HepG2 (cell line): ENCODE measurements around the gene FUZ. TPM values are rescaled to one million over a fixed set of nuclear protein-coding genes. Genes with fewer than 3 reads are reported as not detected.
A peak's percentile ranks its signal among the peaks of the same experiment; 100 is the strongest.

ENCODE experiments used
- ELF4 ChIP-seq: sonication (generic); formaldehyde crosslinking; IDR thresholded peaks from 2 replicates; pipeline ENCODE4 v1.5.0; 2020; ENCODE audit warnings: missing genetic modification reagents, mild to moderate bottlenecking, moderate library complexity, borderline replicate concordance
- HBP1 ChIP-seq: IDR thresholded peaks from 2 replicates; pipeline ENCODE4 v1.6.1; 2016; ENCODE audit warnings: low read depth, control low read depth
- KDM2A ChIP-seq: sonication (generic); formaldehyde crosslinking; IDR thresholded peaks from 2 replicates; pipeline ENCODE4 v1.4.0; 2020; ENCODE audit warnings: low read depth, missing genetic modification reagents, borderline replicate concordance
- KDM5A ChIP-seq: fragments of 200-600 bp; sonication (generic); IDR thresholded peaks from 2 replicates; pipeline ENCODE4 v1.7.0; 2018; ENCODE audit warnings: antibody characterized with exemption, mild to moderate bottlenecking, low read length, borderline replicate concordance
- KDM6A ChIP-seq: IDR thresholded peaks from 2 replicates; pipeline ENCODE4 v1.6.1; 2016; ENCODE audit warnings: low read depth
- MYNN ChIP-seq: sonication (generic); formaldehyde crosslinking; IDR thresholded peaks from 2 replicates; pipeline ENCODE4 v1.4.0; 2020; ENCODE audit warnings: mild to moderate bottlenecking, low read depth, missing genetic modification reagents
- NBN ChIP-seq: fragments of 450-650 bp; conservative IDR thresholded peaks from 2 replicates; pipeline ENCODE4 v1.6.1; 2017
- REL ChIP-seq: sonication (generic); formaldehyde crosslinking; conservative IDR thresholded peaks from 2 replicates; pipeline ENCODE4 v1.8.0; 2022; ENCODE audit warnings: mild to moderate bottlenecking, missing genetic modification reagents, moderate library complexity
- SALL1 ChIP-seq: sonication (generic); formaldehyde crosslinking; IDR thresholded peaks from 2 replicates; pipeline ENCODE4 v1.8.0; 2022; ENCODE audit warnings: mild to moderate bottlenecking, missing genetic modification reagents
- SRY ChIP-seq: sonication (generic); formaldehyde crosslinking; IDR thresholded peaks from 2 replicates; pipeline ENCODE4 v1.8.0; 2022; ENCODE audit warnings: mild to moderate bottlenecking, missing genetic modification reagents
- TBL1XR1 ChIP-seq: fragments of 150-350 bp; IDR thresholded peaks from 2 replicates; pipeline ENCODE4 v1.6.1; 2014; ENCODE audit warnings: borderline replicate concordance, low read length; ENCODE audit not compliant: partially characterized antibody
- ZBTB37 ChIP-seq: sonication (generic); formaldehyde crosslinking; IDR thresholded peaks from 2 replicates; pipeline ENCODE4 v1.4.0; 2020; ENCODE audit warnings: mild to moderate bottlenecking, missing genetic modification reagents
- ZFX ChIP-seq: sonication (generic); formaldehyde crosslinking; IDR thresholded peaks from 2 replicates; pipeline ENCODE4 v1.4.0; 2020; ENCODE audit warnings: mild to moderate bottlenecking, low read depth, missing genetic modification reagents, moderate library complexity
- ZGPAT ChIP-seq: IDR thresholded peaks from 2 replicates; pipeline ENCODE4 v1.6.1; 2016; ENCODE audit warnings: mild to moderate bottlenecking
- ZNF274 ChIP-seq: sonication (generic); formaldehyde crosslinking; IDR thresholded peaks from 2 replicates; pipeline ENCODE4 v1.5.1; 2020; ENCODE audit warnings: mild to moderate bottlenecking, missing genetic modification reagents
- ZNF563 ChIP-seq: sonication (generic); formaldehyde crosslinking; IDR thresholded peaks from 2 replicates; pipeline ENCODE4 v1.8.0; 2022; ENCODE audit warnings: mild to moderate bottlenecking, moderate library complexity, missing genetic modification reagents
- ZNF589 ChIP-seq: sonication (generic); formaldehyde crosslinking; conservative IDR thresholded peaks from 2 replicates; pipeline ENCODE4 v1.8.0; 2022; ENCODE audit warnings: mild to moderate bottlenecking, moderate library complexity, missing genetic modification reagents
- polyA plus RNA-seq, 8 experiments: library from polyadenylated mRNA; depleted of rRNA in 3 of 8; stranded (reverse) in 7 of 8; unstranded in 1 of 8; fragments of >200 nt; fragmentation: Illumina TruSeq in 4 of 8; extraction: Trizol in 4 of 8; gene quantifications; 2 replicates each; pipeline versions ENCODE4 v1.2.1 to v1.2.3, GENCODE V29; 2011 to 2016; ENCODE audit warnings: low read depth in 4 of 8, missing spikeins in 1 of 8, mixed read lengths in 1 of 8; ENCODE audit not compliant: insufficient read depth in 1 of 8
- total RNA-seq, 5 experiments: library from RNA; depleted of rRNA; stranded (reverse); fragments of >200 nt; fragmentation: Illumina TruSeq; extraction: Trizol; gene quantifications; 2 replicates each; pipeline ENCODE4 v1.2.3, GENCODE V29; 2016; ENCODE audit warnings: low read depth in 1 of 5
- TF ChIP-seq, protein P1 (sequence below): IDR thresholded peaks from 2 replicates; pipeline ENCODE4 v1.6.1; 2016; ENCODE audit warnings: missing compliant biosample characterization, missing genetic modification reagents, borderline replicate concordance

The FUZ gene
- total and polyA plus RNA-seq, 2 of the 13 experiments (the other 11 are each of a cell fraction or from before 2014, with no cell fraction given), result 0.08 TPM; not detected in 1

GRCh38 chr19:49766930-49767299 lies 46.2 kb downstream of the FUZ start, which contains the start of gene AP2A1 (continued):
- no peak for TF ChIP-seq KDM2A (CRISPR knock-in tag)
- no peak for TF ChIP-seq ZBTB37 (CRISPR knock-in tag)
- TF ChIP-seq NBN, result no peak
- peak; percentile 34; the same call in 1 of the 2 replicates for TF ChIP-seq SALL1 (CRISPR knock-in tag)
- no peak for TF ChIP-seq ZNF563
- peak; percentile 55; the same call in 1 of the 2 replicates for TF ChIP-seq ZNF274
- no peak for TF ChIP-seq TBL1XR1
- TF ChIP-seq HBP1 (CRISPR knock-in tag), result no peak
- TF ChIP-seq KDM5A, result peak; percentile 69; the same call in 1 of the 2 replicates
- TF ChIP-seq SRY (CRISPR knock-in tag), result peak; percentile 26; the same call in 1 of the 2 replicates
- TF ChIP-seq ZFX (CRISPR knock-in tag), result peak; percentile 33; the same call in 1 of the 2 replicates
- 0 out of 2 replicates have a peak, but pooled peaks have one; percentile 8 for TF ChIP-seq ELF4 (CRISPR knock-in tag)
- TF ChIP-seq MYNN (CRISPR knock-in tag), result no peak
- 0 out of 2 replicates have a peak, but pooled peaks have one; percentile 31 for TF ChIP-seq REL (CRISPR knock-in tag)
- TF ChIP-seq, protein P1, sequence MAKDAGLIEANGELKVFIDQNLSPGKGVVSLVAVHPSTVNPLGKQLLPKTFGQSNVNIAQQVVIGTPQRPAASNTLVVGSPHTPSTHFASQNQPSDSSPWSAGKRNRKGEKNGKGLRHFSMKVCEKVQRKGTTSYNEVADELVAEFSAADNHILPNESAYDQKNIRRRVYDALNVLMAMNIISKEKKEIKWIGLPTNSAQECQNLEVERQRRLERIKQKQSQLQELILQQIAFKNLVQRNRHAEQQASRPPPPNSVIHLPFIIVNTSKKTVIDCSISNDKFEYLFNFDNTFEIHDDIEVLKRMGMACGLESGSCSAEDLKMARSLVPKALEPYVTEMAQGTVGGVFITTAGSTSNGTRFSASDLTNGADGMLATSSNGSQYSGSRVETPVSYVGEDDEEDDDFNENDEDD (CRISPR knock-in tag), result no peak
- TF ChIP-seq KDM6A (CRISPR knock-in tag), result no peak
- TF ChIP-seq ZNF589 (CRISPR knock-in tag), result no peak
- no peak for TF ChIP-seq ZGPAT (CRISPR knock-in tag)
- TF ChIP-seq, all 625 proteins: peak for 22
